HL-60 (cell line): ENCODE data around the gene WNT10A.
A peak's percentile ranks its signal among the peaks of the same experiment; 100 is the strongest.

ENCODE experiments used
- DNase-seq, 2 experiments: peaks; one replicate each; pipeline ENCODE4 v3.0.0-alpha.2; 2010 to 2020; ENCODE audit warnings: low read depth in 1 of 2, low spot score in 1 of 2
- H3K27ac ChIP-seq: fragments of 250-450 bp; sonication (Bioruptor Pico); replicated peaks from 2 replicates; pipeline ENCODE4 v1.5.1; 2020; ENCODE audit warnings: mild to moderate bottlenecking, moderate library complexity
- H3K27me3 ChIP-seq: fragments of 250-450 bp; sonication (Bioruptor Pico); 2 replicates; pipeline ENCODE4 v1.5.1; 2021; ENCODE audit warnings: mild to moderate bottlenecking, moderate library complexity; ENCODE audit not compliant: insufficient read depth, poor library complexity, severe bottlenecking
- H3K4me3 ChIP-seq: replicated peaks from 2 replicates; pipeline ENCODE4 v1.5.1; 2011; ENCODE audit warnings: mild to moderate bottlenecking, control low read depth, low read length; ENCODE audit not compliant: insufficient read depth
- GABPA ChIP-seq: IDR thresholded peaks from 2 replicates; pipeline ENCODE4 v1.6.1; 2012; ENCODE audit warnings: low read depth
- POLR2AphosphoS5 ChIP-seq: IDR thresholded peaks from 2 replicates; pipeline ENCODE4 v1.6.1; 2012; ENCODE audit warnings: low read depth
- SPI1 ChIP-seq: IDR thresholded peaks from 2 replicates; pipeline ENCODE4 v1.6.1; 2012; ENCODE audit warnings: low read depth, mild to moderate bottlenecking, borderline replicate concordance
- TF ChIP-seq, protein P1 (sequence below): IDR thresholded peaks from 2 replicates; pipeline ENCODE4 v1.6.1; 2012; ENCODE audit warnings: low read depth; ENCODE audit not compliant: insufficient replicate concordance
- TF ChIP-seq, protein P2 (sequence below): IDR thresholded peaks from one replicate; pipeline ENCODE4 v1.5.1; 2011; ENCODE audit warnings: low read length, control low read depth, inconsistent platforms; ENCODE audit not compliant: insufficient read depth

WNT10A gene

DNA sequence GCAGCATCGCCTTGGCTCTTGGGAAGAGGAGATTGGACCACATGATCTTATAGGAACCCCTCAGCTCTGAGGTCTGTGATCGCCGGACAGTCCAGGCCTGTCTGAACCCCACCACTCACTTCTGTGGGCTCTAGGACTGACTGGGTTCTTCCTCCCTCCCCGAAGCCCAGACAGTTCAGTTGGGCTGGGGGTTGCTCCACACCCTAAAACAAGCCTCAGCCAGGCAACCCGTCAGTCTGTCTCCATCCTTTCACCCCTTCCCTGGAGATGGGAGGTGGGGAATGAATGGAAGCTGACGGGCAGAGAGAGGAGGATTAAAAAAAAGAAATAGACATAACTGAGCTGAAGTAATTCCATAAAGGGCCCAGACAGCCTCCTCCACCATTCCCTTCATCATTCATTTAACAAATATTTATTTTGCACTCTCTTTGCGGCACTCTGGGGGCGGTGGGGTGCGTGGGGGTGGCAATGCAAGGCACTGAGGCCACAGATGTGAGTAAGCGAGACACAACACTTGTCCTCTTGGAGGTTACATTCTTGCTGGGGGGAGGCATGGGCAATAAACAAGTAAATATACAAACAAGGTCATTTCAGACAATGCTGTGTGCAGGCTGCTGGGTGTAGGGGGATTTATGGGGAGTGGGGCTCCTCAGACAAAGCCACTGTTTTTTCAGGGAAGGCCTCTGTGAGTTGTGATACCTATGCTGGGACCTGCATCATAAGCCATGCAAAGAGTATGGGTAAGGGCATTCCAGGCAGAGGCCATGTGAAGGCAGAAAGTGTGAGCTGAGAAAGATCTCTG, 12.9 kb downstream of the WNT10A start:
- DNase-seq: no peak
- TF ChIP-seq SPI1 (no peak), POLR2AphosphoS5 (no peak), GABPA (no peak)
- TF ChIP-seq, protein P1, sequence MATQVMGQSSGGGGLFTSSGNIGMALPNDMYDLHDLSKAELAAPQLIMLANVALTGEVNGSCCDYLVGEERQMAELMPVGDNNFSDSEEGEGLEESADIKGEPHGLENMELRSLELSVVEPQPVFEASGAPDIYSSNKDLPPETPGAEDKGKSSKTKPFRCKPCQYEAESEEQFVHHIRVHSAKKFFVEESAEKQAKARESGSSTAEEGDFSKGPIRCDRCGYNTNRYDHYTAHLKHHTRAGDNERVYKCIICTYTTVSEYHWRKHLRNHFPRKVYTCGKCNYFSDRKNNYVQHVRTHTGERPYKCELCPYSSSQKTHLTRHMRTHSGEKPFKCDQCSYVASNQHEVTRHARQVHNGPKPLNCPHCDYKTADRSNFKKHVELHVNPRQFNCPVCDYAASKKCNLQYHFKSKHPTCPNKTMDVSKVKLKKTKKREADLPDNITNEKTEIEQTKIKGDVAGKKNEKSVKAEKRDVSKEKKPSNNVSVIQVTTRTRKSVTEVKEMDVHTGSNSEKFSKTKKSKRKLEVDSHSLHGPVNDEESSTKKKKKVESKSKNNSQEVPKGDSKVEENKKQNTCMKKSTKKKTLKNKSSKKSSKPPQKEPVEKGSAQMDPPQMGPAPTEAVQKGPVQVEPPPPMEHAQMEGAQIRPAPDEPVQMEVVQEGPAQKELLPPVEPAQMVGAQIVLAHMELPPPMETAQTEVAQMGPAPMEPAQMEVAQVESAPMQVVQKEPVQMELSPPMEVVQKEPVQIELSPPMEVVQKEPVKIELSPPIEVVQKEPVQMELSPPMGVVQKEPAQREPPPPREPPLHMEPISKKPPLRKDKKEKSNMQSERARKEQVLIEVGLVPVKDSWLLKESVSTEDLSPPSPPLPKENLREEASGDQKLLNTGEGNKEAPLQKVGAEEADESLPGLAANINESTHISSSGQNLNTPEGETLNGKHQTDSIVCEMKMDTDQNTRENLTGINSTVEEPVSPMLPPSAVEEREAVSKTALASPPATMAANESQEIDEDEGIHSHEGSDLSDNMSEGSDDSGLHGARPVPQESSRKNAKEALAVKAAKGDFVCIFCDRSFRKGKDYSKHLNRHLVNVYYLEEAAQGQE: no peak
- TF ChIP-seq, protein P2, sequence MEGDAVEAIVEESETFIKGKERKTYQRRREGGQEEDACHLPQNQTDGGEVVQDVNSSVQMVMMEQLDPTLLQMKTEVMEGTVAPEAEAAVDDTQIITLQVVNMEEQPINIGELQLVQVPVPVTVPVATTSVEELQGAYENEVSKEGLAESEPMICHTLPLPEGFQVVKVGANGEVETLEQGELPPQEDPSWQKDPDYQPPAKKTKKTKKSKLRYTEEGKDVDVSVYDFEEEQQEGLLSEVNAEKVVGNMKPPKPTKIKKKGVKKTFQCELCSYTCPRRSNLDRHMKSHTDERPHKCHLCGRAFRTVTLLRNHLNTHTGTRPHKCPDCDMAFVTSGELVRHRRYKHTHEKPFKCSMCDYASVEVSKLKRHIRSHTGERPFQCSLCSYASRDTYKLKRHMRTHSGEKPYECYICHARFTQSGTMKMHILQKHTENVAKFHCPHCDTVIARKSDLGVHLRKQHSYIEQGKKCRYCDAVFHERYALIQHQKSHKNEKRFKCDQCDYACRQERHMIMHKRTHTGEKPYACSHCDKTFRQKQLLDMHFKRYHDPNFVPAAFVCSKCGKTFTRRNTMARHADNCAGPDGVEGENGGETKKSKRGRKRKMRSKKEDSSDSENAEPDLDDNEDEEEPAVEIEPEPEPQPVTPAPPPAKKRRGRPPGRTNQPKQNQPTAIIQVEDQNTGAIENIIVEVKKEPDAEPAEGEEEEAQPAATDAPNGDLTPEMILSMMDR: no peak
- H3K27ac ChIP-seq: no peak overlapping the region
- H3K27me3 ChIP-seq: peaks cover 34% of the 10 kb centered on the region
- peak overlapping the region; percentile 30; the same call in 1 of the 2 replicates for H3K4me3 ChIP-seq

DNA sequence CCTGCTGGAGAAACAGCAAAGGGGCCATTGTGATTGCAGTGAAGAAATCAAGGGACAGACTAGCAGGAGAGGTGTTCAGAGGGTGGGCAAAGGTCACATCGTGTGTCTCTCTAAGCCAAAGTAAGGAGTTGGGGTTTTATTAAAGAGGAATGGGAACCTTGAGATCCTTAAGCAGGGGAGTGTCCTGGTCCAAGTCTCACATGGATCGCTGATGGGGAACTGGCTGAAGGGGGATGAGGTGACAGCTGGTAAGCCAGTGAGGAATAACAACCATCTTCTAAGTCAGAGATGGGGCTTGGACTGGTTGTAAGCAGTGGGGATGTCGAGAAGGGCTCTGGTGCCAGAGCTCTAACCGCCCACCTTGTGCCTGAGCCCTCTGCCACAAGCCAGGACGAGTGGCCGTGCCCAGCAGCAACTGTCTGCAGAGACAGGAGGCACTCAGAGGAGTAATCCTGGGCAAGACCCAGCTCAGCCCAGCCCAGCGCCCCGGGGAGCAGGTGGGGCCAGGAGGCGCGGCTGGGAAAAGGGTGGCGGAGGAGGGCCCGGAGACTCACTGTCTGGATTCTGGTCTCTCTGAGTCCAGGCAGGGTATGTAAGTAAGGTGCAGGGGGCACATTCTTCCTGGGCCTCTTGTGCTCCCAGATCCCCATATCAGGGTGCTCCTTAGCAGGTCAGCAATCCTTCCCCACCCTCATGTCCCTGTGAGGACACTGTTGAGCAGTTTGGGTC, 13.7 kb downstream of the WNT10A start:
- H3K4me3 ChIP-seq: no peak overlapping the region
- no peak for DNase-seq
- TF ChIP-seq GABPA (no peak), POLR2AphosphoS5 (no peak), SPI1 (no peak)
- TF ChIP-seq, protein P1: no peak
- TF ChIP-seq, protein P2: no peak
- H3K27ac ChIP-seq: no peak overlapping the region
- peaks cover 42% of the 10 kb centered on the region for H3K27me3 ChIP-seq

DNA sequence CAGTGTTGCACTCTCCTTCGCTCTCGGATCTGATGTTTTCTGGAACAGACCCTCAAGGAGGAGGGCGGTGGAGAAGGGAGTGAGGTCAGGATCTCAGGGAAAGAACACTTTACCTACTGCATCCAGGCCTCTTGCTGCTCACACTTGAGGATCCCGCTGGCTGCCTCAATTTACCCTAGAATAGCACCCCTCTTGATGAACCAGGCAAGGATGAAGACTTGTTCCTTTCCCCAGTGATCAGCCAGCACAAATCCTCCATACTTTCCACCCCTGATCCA, 14.2 kb downstream of the WNT10A start:
- peaks cover 47% of the 10 kb centered on the region for H3K27me3 ChIP-seq
- TF ChIP-seq POLR2AphosphoS5 (no peak), SPI1 (no peak), GABPA (no peak)
- TF ChIP-seq, protein P1: no peak
- TF ChIP-seq, protein P2: no peak
- no peak overlapping the region for H3K4me3 ChIP-seq
- H3K27ac ChIP-seq: no peak overlapping the region
- no peak for DNase-seq
